HG03469 (cell line): ENCODE results near the gene RNF103.
A peak's percentile ranks its signal among the peaks of the same experiment; 100 is the strongest.

Source experiments
- ATAC-seq: cut with Tn5 transposase; IDR thresholded peaks from one replicate; pipeline ENCODE4 v1.9.1; 2021; ENCODE audit warnings: mild to moderate bottlenecking, moderate library complexity, moderate number of reproducible peaks; ENCODE audit not compliant: unreplicated experiment

RNF103 gene

GRCh38 chr2:86577817-86578456, 45.7 kb downstream of the RNF103 start:
- ATAC-seq: no peak

DNA sequence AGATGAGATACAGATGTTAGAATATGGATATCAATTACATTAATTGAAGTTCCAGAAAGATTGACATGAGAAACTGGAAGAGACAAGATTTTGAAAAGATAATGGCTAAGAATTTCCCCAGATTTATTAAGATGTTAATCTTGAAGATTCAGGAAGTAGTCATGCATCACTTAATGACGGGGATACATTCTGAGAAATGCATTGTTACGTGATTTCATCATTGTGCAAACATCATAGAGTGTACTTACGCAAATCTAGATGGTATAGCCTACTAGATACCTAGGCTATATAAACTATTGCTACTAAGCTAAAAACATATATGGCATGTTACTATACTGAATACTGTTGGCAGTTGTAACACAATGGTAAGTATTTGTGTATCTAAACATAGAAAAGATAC, 53.6 kb downstream of the RNF103 start:
- no peak for ATAC-seq

DNA sequence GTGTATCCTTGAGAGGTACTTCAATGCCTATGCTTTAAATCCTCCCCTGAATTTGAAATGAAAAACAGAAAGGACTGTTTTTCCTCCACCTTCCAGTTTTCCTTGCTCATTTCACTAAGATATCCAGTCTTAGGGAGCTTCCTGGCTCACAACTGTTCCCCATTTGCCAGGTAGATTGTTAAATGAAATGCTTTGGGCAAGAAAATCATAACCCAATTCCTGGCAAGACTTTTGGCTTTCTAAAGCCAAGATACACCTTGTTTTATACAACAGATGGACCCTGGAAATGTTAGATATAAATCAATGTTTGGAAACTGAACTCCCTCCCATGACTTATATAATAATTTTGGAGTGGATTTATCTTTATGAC, 56.9 kb downstream of the RNF103 start:
- ATAC-seq: no peak

- no peak for ATAC-seq
Observed at GRCh38 chr2:86566158-86566820, 57.4 kb downstream of the RNF103 start.

- ATAC-seq: no peak
Observed at GRCh38 chr2:86563650-86564061, 60.0 kb downstream of the RNF103 start.

DNA sequence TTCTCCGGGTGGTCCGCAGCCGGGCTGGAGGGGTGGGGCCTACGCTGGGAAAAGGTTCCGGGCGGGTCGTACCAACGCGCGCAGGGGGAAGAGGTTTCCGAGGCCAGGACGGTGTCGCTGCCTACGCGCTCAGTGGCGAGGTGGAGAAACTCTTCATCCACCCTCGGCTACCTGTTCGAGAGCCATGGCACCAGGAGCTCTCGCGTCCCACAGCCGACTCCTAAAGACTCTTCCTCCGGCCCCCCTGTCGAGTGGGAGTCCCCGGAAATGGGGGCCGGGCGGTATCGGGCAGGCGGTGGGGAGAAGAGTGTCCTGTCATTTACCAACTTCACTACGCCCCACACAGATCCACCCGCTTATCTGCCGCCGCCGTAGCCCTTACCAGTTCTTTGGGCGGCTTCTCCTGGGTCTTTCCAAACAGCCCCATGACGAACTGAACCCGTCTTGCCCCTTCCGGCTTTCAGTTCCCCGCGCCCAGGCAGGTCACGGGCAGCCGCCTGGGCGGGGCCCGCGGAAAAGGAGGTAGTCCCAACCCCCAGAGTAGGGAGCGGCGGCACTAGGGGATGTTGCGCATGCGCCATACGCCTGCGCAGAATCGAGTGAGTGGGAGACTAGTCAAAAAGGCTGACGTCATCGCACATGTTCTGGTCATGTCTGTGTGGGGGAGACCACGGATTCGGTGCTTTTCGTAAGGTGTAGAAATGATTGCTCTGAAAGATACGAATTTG, 60.6 kb downstream of the RNF103 start, which contains the start of gene CHMP3:
Gene CHMP3, minus strand, starts transcription at position 522 of the 728 bp plus-strand sequence. Its CDS starts 95 bp downstream, at position 427.
- ATAC-seq: peak; percentile 83

DNA sequence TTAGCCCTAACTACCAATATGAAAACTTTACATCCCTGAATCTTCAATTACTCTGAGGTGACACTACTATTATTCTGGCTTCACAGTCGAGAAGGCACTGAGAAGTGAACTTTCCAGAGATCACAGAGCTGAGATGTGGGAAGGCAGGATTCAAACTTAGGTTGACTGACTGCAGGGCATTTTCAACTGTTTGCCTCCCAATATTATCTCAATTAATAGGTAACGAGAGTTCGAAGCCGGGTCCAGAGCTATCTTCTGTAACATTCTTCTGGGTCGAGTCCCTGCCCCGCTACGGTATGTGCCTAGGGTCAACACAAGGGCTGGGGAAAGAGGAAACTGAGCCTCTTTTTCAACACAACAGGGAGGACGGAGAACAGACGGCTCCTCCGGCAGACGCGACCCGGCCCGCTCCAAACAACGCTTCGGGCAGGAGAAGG, 61.2 kb downstream of the RNF103 start:
- no peak for ATAC-seq

- ATAC-seq: no peak
Observed at GRCh38 chr2:86557836-86558235, 65.8 kb downstream of the RNF103 start.

GRCh38 chr2:86556508-86556907, 67.2 kb downstream of the RNF103 start:
- ATAC-seq: no peak
